Endothelial cell of umbilical vein (primary cell): Measurements from ENCODE around the gene S100A1. TPM values are rescaled to one million over a fixed set of nuclear protein-coding genes. Genes with fewer than 3 reads are reported as not detected.
A peak's percentile ranks its signal among the peaks of the same experiment; 100 is the strongest.

ENCODE experiments used
- BruUV-seq: library from RNA; stranded (reverse); fragments of 400-500 nt; replicated peaks from 2 replicates; lab custom pipeline; 2021; lab: Mats Ljungman, UMichigan
- CTCF ChIA-PET: fragments of 300-600, 350-600 bp; sonication (Branson Sonifier 250); formaldehyde crosslinking; loops from one replicate; lab custom pipeline; 2021; ENCODE audit warnings: antibody characterized with exemption, inconsistent platforms; lab: Charles Lee
- POLR2A ChIA-PET: fragments of 300-600, 350-600 bp; sonication (Branson Sonifier 250); formaldehyde crosslinking; loops from one replicate; lab custom pipeline; 2021; ENCODE audit warnings: antibody characterized with exemption, inconsistent platforms; lab: Charles Lee
- DNase-seq: peaks from one replicate; pipeline ENCODE4 v3.0.0-alpha.2; 2011; ENCODE audit warnings: low read depth, low spot score
- FAIRE-seq: peaks from 2 replicates; lab custom pipeline; 2011; peaks lifted over from hg19 to GRCh38; lab: Jason Lieb, UNC
- H2AFZ ChIP-seq: 2 replicates; pipeline ENCODE4 v1.6.0; 2012; ENCODE audit warnings: low read depth, low read length, control low read depth, inconsistent platforms
- H3K27ac ChIP-seq: 2 replicates; pipeline ENCODE4 v1.5.1; 2011; ENCODE audit warnings: low read depth, mild to moderate bottlenecking, control low read depth, low read length, moderate library complexity; ENCODE audit not compliant: insufficient read depth
- H3K27me3 ChIP-seq, 2 experiments: 2 replicates each; pipeline versions ENCODE4 v1.6.0 to v1.6.1; 2011; ENCODE audit warnings: low read length in 2 of 2, mixed read lengths in 1 of 2; ENCODE audit not compliant: control insufficient read depth in 2 of 2, insufficient read depth in 2 of 2
- H3K36me3 ChIP-seq, 2 experiments: 2 replicates in 1 of 2; 3 replicates in 1 of 2; pipeline ENCODE4 v1.5.1; 2011; ENCODE audit warnings: low read length in 2 of 2, mild to moderate bottlenecking in 1 of 2, moderate library complexity in 1 of 2; ENCODE audit not compliant: control insufficient read depth in 2 of 2, insufficient read depth in 2 of 2; ENCODE audit errors: extremely low read depth in 1 of 2
- H3K4me1 ChIP-seq: 3 replicates; pipeline ENCODE4 v1.5.1; 2011; ENCODE audit warnings: mild to moderate bottlenecking, low read length; ENCODE audit not compliant: control insufficient read depth, insufficient read depth; ENCODE audit errors: extremely low read depth
- H3K4me2 ChIP-seq: 2 replicates; pipeline ENCODE4 v1.6.1; 2011; ENCODE audit warnings: low read length, control low read depth, mixed read lengths; ENCODE audit not compliant: insufficient read depth
- H3K4me3 ChIP-seq, 3 experiments: fragments of 200-600 bp in 1 of 3; sonication (generic), shearing (Covaris generic) in 1 of 3; replicated peaks in 1 of 3; 2 replicates each; pipeline ENCODE4 v1.5.1; 2011 to 2016; ENCODE audit warnings: control low read depth in 3 of 3, low read length in 3 of 3, mild to moderate bottlenecking in 2 of 3, inconsistent platforms in 1 of 3, low read depth in 1 of 3, moderate library complexity in 1 of 3; ENCODE audit not compliant: insufficient read depth in 1 of 3
- H3K79me2 ChIP-seq: 2 replicates; pipeline ENCODE4 v1.6.0; 2012; ENCODE audit warnings: low read length, inconsistent platforms; ENCODE audit not compliant: control insufficient read depth, insufficient read depth
- H3K9ac ChIP-seq: replicated peaks from 2 replicates; pipeline ENCODE3; 2011; ENCODE audit warnings: low read length, control low read depth; ENCODE audit not compliant: insufficient read depth; ENCODE audit errors: extremely low read depth
- H3K9me1 ChIP-seq: replicated peaks from 3 replicates; pipeline ENCODE4 v1.6.0; 2011; ENCODE audit warnings: mild to moderate bottlenecking, low read length; ENCODE audit not compliant: control insufficient read depth, insufficient read depth; ENCODE audit errors: extremely low read depth
- H3K9me3 ChIP-seq: replicated peaks from 2 replicates; pipeline ENCODE4 v1.5.1; 2012; ENCODE audit warnings: low read length, inconsistent platforms; ENCODE audit not compliant: control insufficient read depth, insufficient read depth
- H4K20me1 ChIP-seq: replicated peaks from 2 replicates; pipeline ENCODE3; 2011; ENCODE audit warnings: mild to moderate bottlenecking, low read length; ENCODE audit not compliant: control insufficient read depth, insufficient read depth; ENCODE audit errors: extremely low read depth
- EZH2 ChIP-seq: IDR thresholded peaks from 2 replicates; pipeline ENCODE4 v1.6.1; 2012; ENCODE audit warnings: borderline replicate concordance, low read depth, mild to moderate bottlenecking, moderate library complexity, low read length, inconsistent platforms; ENCODE audit not compliant: severe bottlenecking
- FOS ChIP-seq: IDR thresholded peaks from 2 replicates; pipeline ENCODE4 v1.6.1; 2011; ENCODE audit warnings: mild to moderate bottlenecking, low read length, moderate library complexity, borderline replicate concordance; ENCODE audit not compliant: insufficient read depth
- GATA2 ChIP-seq: IDR thresholded peaks from 2 replicates; pipeline ENCODE4 v1.7.0; 2011; ENCODE audit warnings: low read depth, mild to moderate bottlenecking, moderate library complexity, mixed read lengths, low read length; ENCODE audit not compliant: insufficient read length, insufficient read depth
- JUN ChIP-seq: IDR thresholded peaks from 2 replicates; pipeline ENCODE4 v1.6.1; 2011; ENCODE audit warnings: borderline replicate concordance, low read depth; ENCODE audit not compliant: insufficient read length, insufficient read depth
- MYC ChIP-seq: IDR thresholded peaks from one replicate; pipeline ENCODE4 v1.6.1; 2011; ENCODE audit warnings: mild to moderate bottlenecking, low read depth, low read length
- POLR2A ChIP-seq: IDR thresholded peaks from 2 replicates; pipeline ENCODE4 v1.6.1; 2012; ENCODE audit warnings: low read depth, mild to moderate bottlenecking, control low read depth, low read length
- POLR2AphosphoS5 ChIP-seq: IDR thresholded peaks from 2 replicates; pipeline ENCODE4 v1.6.1; 2012; ENCODE audit warnings: low read depth, mild to moderate bottlenecking, control low read depth, low read length, moderate library complexity; ENCODE audit not compliant: insufficient read depth
- dilution Hi-C: fragments of 300-500 bp; cut with MboI; formaldehyde crosslinking; loops from one replicate; pipeline ENCODE4 v1.15.0; 2019; ENCODE audit warnings: low sequenced_read_pairs; ENCODE audit not compliant: extremely low pct_ligation_motif_present
- intact Hi-C: fragments of 100-400 bp; cut with micrococcal nuclease; formaldehyde crosslinking; loops from one replicate; pipeline ENCODE4 v1.10.0; 2022
- polyA plus RNA-seq, 4 experiments: library from polyadenylated mRNA; depleted of rRNA in 3 of 4; stranded (reverse) in 3 of 4; unstranded in 1 of 4; fragments of >200 nt; gene quantifications; 2 replicates each; pipeline versions ENCODE4 v1.2.1 to v1.2.3, GENCODE V29; 2011 to 2012; ENCODE audit warnings: missing spikeins in 1 of 4
- total RNA-seq: library from RNA; stranded (reverse); gene quantifications from 2 replicates; pipeline ENCODE4 v1.2.3, GENCODE V29; 2021
- TF ChIP-seq, protein P1 (sequence below), 2 donors: IDR thresholded peaks; 1 replicate in 1 of 2; 2 replicates in 1 of 2; pipeline ENCODE4 v1.5.1; 2011; ENCODE audit warnings: low read length in 2 of 2, mild to moderate bottlenecking in 2 of 2, moderate library complexity in 2 of 2, control low read depth in 1 of 2, inconsistent platforms in 1 of 2, low read depth in 1 of 2; ENCODE audit not compliant: insufficient read depth in 1 of 2; ENCODE audit errors: extremely low read depth in 1 of 2
- TF ChIP-seq, protein P2 (sequence below): IDR thresholded peaks from 2 replicates; pipeline ENCODE4 v1.6.1; 2011; ENCODE audit not compliant: insufficient read depth, insufficient read length

Gene S100A1
- total and polyA plus RNA-seq, 2 donors (not counting 3 experiments of a cell fraction or from before 2014, with no cell fraction given), result not detected

DNA sequence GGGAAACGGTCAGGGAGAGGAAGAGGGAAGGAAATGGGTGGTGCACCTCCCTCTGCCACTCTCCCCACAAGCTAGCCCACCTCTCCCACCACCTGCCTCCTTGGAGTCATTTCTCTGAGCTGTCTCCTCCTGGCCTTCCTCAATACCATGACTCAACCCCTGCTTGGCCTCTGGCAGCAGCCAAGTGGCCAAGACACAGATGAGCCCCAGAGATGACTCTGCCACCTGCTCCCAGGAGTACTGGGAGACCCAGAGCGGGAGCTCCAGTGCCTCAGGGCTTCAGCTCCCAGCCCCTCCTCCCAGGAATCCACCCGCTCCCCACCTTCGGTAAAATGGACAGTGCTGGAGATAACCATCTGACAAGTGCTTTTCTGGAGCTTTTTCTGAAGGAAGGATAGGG, 17.9 kb upstream of the S100A1 start:
- Histone ChIP-seq H2AFZ (no peak overlapping the region), H3K36me3 (peaks cover 13% of the 10 kb centered on the region in 2 experiments), H3K9ac (no peak overlapping the region), H4K20me1 (no peaks in the 10 kb centered on the region), H3K9me3 (no peaks in the 10 kb centered on the region), H3K9me1 (no peaks in the 10 kb centered on the region), H3K4me1 (peaks cover 40% of the 10 kb centered on the region), H3K79me2 (peaks cover 45% of the 10 kb centered on the region), H3K27me3 (no peaks in the 10 kb centered on the region), H3K27ac (peak overlapping the region; percentile 98), H3K4me3 (no peak overlapping the region), H3K4me2 (peak overlapping the region; percentile 63)
- intact Hi-C loops (no loop called here), dilution Hi-C loops (no loop called here)
- FAIRE-seq (no peak), DNase-seq (peak; percentile 46)
- peak; percentile 51 for TF ChIP-seq FOS
- peak; percentile 12 for TF ChIP-seq POLR2A
- no peak for TF ChIP-seq MYC
- TF ChIP-seq POLR2AphosphoS5, result no peak
- TF ChIP-seq, protein P1, sequence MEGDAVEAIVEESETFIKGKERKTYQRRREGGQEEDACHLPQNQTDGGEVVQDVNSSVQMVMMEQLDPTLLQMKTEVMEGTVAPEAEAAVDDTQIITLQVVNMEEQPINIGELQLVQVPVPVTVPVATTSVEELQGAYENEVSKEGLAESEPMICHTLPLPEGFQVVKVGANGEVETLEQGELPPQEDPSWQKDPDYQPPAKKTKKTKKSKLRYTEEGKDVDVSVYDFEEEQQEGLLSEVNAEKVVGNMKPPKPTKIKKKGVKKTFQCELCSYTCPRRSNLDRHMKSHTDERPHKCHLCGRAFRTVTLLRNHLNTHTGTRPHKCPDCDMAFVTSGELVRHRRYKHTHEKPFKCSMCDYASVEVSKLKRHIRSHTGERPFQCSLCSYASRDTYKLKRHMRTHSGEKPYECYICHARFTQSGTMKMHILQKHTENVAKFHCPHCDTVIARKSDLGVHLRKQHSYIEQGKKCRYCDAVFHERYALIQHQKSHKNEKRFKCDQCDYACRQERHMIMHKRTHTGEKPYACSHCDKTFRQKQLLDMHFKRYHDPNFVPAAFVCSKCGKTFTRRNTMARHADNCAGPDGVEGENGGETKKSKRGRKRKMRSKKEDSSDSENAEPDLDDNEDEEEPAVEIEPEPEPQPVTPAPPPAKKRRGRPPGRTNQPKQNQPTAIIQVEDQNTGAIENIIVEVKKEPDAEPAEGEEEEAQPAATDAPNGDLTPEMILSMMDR (IDR thresholded peaks at IDR 0.05; ENCODE audit: extremely low read depth in 1 of 2, insufficient read depth in 1 of 2, low read depth in 1 of 2, low read length in 2 of 2), result no peak
- TF ChIP-seq GATA2, result peak; percentile 55
- TF ChIP-seq, protein P2, sequence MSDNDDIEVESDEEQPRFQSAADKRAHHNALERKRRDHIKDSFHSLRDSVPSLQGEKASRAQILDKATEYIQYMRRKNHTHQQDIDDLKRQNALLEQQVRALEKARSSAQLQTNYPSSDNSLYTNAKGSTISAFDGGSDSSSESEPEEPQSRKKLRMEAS, result no peak
- TF ChIP-seq EZH2, result no peak
- TF ChIP-seq JUN, result no peak
- BruUV-seq, result no TSS peak
- ChIA-PET POLR2A (interaction anchor here (0.8 to 4.9 kb wide), 3 partner anchors 11 to 23 kb away, joined by 3 to 43 read pairs (median 28); partner anchors contain the start of genes CHTOP, S100A1 and S100A13), CTCF (interaction anchor here (0.8 to 7.7 kb wide), 3 partner anchors 13 to 38 kb away, joined by 4 to 54 read pairs (median 42); partner anchors contain the start of genes S100A1 and S100A13)
